ENCODE results near the gene CSHL1.
A peak's percentile ranks its signal among the peaks of the same experiment; 100 is the strongest.

CSHL1 gene

GRCh38 chr17:63948521-63948920 is 37.5 kb upstream of the CSHL1 start:
- peaks cover 3% of the 10 kb centered on the region for H3K4me1 ChIP-seq
- no peak for TF ChIP-seq CTCF (IDR thresholded peaks at IDR 0.05)
- no peak overlapping the region for H3K4me2 ChIP-seq (ENCODE audit: low read length)
- no peaks in the 10 kb centered on the region for H3K36me3 ChIP-seq (ENCODE audit: control insufficient read depth, insufficient read depth, low read length)
- no peaks in the 10 kb centered on the region for H3K27me3 ChIP-seq (ENCODE audit: control insufficient read depth, insufficient read depth, low read length)
- H3K9ac ChIP-seq = no peak overlapping the region
- no peak overlapping the region for H3K4me3 ChIP-seq (ENCODE audit: low read depth, low read length)
- no peak overlapping the region for H2AFZ ChIP-seq
- no peak overlapping the region for H3K27ac ChIP-seq
- H3K79me2 ChIP-seq = no peaks in the 10 kb centered on the region
- H3K9me3 ChIP-seq (ENCODE audit: control insufficient read depth, low read length) = no peaks in the 10 kb centered on the region

- no peak for TF ChIP-seq CTCF (IDR thresholded peaks at IDR 0.05)
- Histone ChIP-seq H3K9me3 (ENCODE audit: control insufficient read depth, low read length) (no peaks in the 10 kb centered on the region), H3K4me1 (peaks cover 3% of the 10 kb centered on the region), H2AFZ (no peak overlapping the region), H3K27ac (no peak overlapping the region), H3K4me2 (ENCODE audit: low read length) (no peak overlapping the region), H3K27me3 (ENCODE audit: control insufficient read depth, insufficient read depth, low read length) (no peaks in the 10 kb centered on the region), H3K9ac (no peak overlapping the region), H3K79me2 (no peaks in the 10 kb centered on the region), H3K4me3 (ENCODE audit: low read depth, low read length) (no peak overlapping the region), H3K36me3 (ENCODE audit: control insufficient read depth, insufficient read depth, low read length) (no peaks in the 10 kb centered on the region)
Observed at GRCh38 chr17:63947711-63948330, 36.8 kb upstream of the CSHL1 start.

- Histone ChIP-seq H3K36me3 (ENCODE audit: control insufficient read depth, insufficient read depth, low read length) (no peaks in the 10 kb centered on the region), H3K4me3 (ENCODE audit: low read depth, low read length) (no peak overlapping the region), H3K27me3 (ENCODE audit: control insufficient read depth, insufficient read depth, low read length) (no peaks in the 10 kb centered on the region), H3K4me1 (peaks cover 3% of the 10 kb centered on the region), H3K79me2 (no peaks in the 10 kb centered on the region), H3K4me2 (ENCODE audit: low read length) (no peak overlapping the region), H3K27ac (no peak overlapping the region), H3K9ac (no peak overlapping the region), H2AFZ (peak overlapping the region; percentile 89), H3K9me3 (ENCODE audit: control insufficient read depth, low read length) (no peaks in the 10 kb centered on the region)
- TF ChIP-seq CTCF (IDR thresholded peaks at IDR 0.05) = peak; percentile 65
Observed at GRCh38 chr17:63946440-63947363, 35.6 kb upstream of the CSHL1 start.

- H3K79me2 ChIP-seq = no peaks in the 10 kb centered on the region
- no peak overlapping the region for H3K9ac ChIP-seq
- H3K9me3 ChIP-seq (ENCODE audit: control insufficient read depth, low read length) = no peaks in the 10 kb centered on the region
- H3K27me3 ChIP-seq (ENCODE audit: control insufficient read depth, insufficient read depth, low read length) = no peaks in the 10 kb centered on the region
- H3K4me2 ChIP-seq (ENCODE audit: low read length) = no peak overlapping the region
- TF ChIP-seq CTCF (IDR thresholded peaks at IDR 0.05) = no peak
- H2AFZ ChIP-seq = no peak overlapping the region
- H3K4me1 ChIP-seq = peaks cover 3% of the 10 kb centered on the region
- H3K36me3 ChIP-seq (ENCODE audit: control insufficient read depth, insufficient read depth, low read length) = no peaks in the 10 kb centered on the region
- no peak overlapping the region for H3K27ac ChIP-seq
- no peak overlapping the region for H3K4me3 ChIP-seq (ENCODE audit: low read depth, low read length)
Observed at GRCh38 chr17:63945784-63946439, 34.9 kb upstream of the CSHL1 start.
